Caki2 (cell line): ENCODE data around the gene ITGB3BP. TPM values are rescaled to one million over a fixed set of nuclear protein-coding genes. Genes with fewer than 3 reads are reported as not detected.
"Not testable (repeated sequence)": the region's sequence is repeated elsewhere in the genome, so short reads cannot be mapped to it uniquely, and the experiment has no call there.

ENCODE experiments used
- DNase-seq: peaks from one replicate; pipeline ENCODE4 v3.0.0-alpha.2; 2015; ENCODE audit warnings: low read depth
- in situ Hi-C: cut with HindIII; loops from 2 replicates; pipeline ENCODE4 v1.10.0; 2016; ENCODE audit warnings: low sequenced_read_pairs, low pct_unique_long_range_greater_than_20kb, mixed read lengths
- total RNA-seq: library from RNA; depleted of rRNA; stranded (reverse); fragments of >200 nt; shearing (Covaris generic); gene quantifications from 2 replicates; pipeline ENCODE4 v1.2.3, GENCODE V29; 2014; ENCODE audit warnings: low replicate concordance

ITGB3BP gene
- total RNA-seq, 1 experiment from 2014 or later = 47.5 TPM

GRCh38 chr1:63450416-63450815 lies 72.6 kb downstream of the ITGB3BP start:
- in situ Hi-C loops = no loop called here
- no peak for DNase-seq

GRCh38 chr1:63448731-63449246 lies 74.2 kb downstream of the ITGB3BP start:
- in situ Hi-C loops = no loop called here
- DNase-seq = no peak

DNA sequence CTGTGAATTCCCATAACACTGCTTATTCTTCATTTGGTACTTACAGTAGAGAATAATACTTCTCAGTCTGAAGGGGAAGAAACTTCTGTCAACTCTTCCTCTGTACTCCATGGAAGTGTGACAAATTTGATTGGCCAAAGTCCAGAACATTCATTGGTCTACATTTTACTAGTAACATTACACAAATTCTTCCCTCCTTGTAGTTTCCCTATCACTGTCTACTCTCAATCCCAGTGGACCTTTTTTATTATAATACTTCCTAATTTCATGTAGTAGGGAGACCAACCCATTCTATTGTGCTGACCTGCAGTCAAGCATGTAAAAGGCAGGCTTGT lies 80.9 kb downstream of the ITGB3BP start:
- in situ Hi-C loops = no loop called here
- DNase-seq = no peak

DNA sequence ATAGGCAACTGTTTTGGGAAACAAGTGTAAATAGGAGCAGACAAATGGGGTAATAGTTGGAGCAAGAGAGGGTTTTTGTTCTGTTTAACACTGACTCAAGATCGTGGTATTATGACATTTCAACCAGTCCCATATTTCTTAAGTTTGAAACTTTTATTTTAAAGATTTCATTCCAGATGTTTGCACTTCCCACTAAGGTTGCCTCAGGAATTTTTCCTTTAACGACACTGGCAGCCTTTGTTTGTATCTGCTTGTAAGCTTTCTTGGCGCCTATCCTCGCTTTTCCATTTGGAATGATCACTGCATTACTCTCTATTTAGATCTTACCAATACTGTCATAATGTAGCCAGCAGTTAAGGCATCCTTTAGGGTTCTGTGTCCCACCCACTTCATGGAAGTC lies 87.9 kb downstream of the ITGB3BP start:
- no peak for DNase-seq
- in situ Hi-C loops = no loop called here

GRCh38 chr1:63429281-63429680 lies 93.7 kb downstream of the ITGB3BP start:
- in situ Hi-C loops = no loop called here
- DNase-seq = no peak

GRCh38 chr1:63428815-63429214 lies 94.2 kb downstream of the ITGB3BP start:
- in situ Hi-C loops = no loop called here
- no peak for DNase-seq

GRCh38 chr1:63423649-63424048 lies 99.4 kb downstream of the ITGB3BP start:
- in situ Hi-C loops = no loop called here
- no peak for DNase-seq

DNA sequence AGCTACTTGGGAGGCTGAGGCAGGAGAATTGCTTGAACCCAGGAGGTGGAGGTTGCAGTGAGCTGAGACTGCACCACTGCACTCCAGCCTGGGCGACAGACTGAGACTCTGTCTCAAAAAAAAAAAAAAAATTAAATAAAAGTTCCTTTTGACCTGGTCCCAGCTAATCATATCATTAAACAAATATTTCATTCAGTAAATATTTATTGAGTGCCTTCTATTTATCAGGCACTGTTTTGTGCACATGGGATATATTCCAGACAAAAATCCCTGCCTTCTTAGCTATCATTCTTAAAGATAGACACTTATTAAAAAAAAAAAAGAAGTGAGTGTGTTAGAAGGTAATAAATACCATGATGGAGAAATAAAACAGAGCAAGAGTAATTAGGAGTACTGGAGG lies 102.3 kb downstream of the ITGB3BP start:
- DNase-seq, in situ Hi-C loops: not testable (repeated sequence)

DNA sequence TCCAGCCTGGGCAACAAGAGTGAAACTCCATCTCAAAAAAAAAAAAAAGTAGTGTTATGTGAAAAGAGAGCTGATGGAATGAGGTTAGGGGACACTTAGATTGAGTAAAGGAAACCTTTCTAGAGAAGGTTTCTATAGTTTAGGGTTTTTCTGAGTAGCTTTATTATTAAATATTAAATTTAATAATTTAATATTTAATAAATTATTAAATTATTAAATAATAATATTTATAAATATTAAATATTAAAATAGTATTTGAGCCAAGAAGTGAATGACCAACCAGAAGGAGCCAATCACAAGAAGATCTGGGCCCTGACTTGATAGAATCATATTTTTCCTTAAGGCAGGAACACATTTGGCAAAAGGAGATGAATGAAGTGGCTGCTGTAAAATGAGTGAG lies 104.9 kb downstream of the ITGB3BP start:
- DNase-seq = no peak
- in situ Hi-C loops = no loop called here

DNA sequence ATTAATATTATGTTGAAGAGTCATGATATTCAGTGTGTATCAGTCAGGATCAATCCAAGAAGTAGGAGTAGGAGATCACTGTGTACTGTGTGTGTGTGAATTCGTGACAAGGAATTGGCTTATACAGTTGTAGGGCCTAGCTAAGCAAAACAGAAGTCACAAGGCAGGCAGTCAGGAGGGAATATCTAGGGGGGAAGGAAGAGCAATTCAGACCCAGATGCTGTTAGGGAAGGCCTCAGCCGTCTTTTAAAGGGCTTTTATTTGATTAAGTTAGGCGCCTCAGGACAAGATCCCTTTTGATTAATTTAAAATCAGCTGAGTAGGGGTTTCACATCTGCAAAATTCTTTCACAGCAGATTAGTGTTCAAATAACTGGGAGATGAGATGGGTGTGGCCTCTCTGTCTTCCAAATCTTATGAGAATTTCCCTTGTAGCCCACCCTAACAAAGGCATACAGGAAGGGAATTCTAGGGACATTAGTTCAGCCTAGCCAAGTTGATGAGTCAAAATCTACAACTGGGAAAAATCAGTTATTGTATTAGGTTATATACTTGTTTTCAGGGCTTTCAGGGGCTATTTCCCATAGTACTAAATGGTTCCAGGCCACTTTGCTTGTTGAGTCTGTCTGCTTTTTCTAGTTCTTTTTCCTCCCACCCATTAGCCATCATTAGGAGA lies 108.2 kb downstream of the ITGB3BP start:
- no peak for DNase-seq
- in situ Hi-C loops = no loop called here

DNA sequence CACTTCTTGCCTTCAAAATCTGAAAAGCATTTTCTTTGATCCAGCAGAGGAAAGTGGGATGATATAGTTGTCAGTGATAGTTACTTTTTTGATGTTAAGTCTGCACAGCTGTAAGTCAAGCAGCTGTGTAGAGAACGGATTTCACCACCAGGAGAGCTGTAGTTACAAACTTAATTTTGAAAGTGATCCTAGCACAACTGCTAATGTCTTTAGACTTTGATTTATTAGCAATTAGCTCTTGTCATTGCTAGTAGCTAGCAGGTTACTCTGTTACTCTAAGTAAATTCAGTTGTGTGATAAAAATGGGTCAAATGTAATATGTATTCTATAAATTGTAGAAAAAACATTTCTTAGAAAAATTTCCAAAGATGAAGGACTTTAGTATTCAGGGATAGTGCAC lies 109.6 kb downstream of the ITGB3BP start:
- DNase-seq = no peak
- in situ Hi-C loops = no loop called here

DNA sequence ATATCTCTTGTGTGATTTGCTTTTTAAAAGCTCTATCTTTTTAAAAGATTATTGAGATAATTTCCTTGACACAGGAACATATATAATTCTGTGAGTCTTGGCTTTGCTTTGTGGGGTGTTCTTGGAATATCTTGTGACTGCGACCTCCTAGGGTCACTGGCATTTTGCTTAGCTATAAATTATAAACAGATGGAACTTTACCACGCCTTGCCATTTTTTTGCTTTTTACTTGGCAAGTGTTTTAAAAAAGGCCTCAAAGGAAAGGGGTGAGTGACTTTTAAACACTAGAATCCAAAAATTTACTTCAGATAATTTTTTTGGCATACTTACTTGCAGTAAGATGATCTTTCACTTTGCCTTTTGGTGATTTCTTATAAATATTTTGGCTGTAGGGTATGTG lies 112.0 kb downstream of the ITGB3BP start:
- no peak for DNase-seq
- in situ Hi-C loops = no loop called here

DNA sequence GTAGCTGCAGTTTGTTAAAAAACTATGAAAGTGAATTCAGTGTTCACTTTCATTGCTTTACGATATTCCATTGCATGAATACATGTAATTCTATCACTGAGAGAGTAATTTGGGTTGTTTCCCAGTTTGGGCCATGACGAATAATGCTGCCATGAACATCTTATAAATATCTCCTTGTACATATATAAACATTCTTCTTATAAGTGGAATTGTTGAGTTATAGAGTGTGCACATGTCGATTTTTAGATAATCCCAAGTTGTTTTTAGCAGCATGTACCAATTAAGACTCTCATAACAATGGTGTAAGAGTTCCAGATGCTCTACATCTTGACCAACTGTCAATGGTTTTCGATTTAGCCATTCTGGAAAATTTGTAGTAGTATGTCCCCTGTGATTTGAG lies 114.7 kb downstream of the ITGB3BP start:
- DNase-seq = no peak
- in situ Hi-C loops = no loop called here

- DNase-seq = no peak
- in situ Hi-C loops = no loop called here
Observed at GRCh38 chr1:63407002-63407401, 116.0 kb downstream of the ITGB3BP start.

DNA sequence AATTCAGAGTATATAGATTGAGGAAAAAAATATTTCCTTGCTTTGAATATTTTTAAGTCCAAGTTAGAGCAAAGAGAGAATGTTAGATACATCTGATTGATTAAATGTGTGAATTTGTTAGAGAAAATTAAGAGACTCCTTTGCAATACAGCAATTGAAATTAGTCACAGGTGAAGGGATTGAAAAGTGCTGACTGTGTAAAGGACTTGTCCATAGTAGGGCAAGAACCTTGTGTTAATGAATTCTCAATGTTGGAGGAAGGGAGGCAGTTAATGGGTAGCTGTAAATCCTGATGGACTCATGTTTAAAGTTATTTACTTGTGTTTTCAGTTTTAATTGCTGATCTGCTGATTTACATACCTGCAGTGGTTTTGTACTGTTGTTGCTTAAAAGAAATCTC lies 117.0 kb downstream of the ITGB3BP start:
- no peak for DNase-seq
- in situ Hi-C loops = no loop called here

GRCh38 chr1:63405021-63405420 lies 118.0 kb downstream of the ITGB3BP start:
- no peak for DNase-seq
- in situ Hi-C loops = no loop called here

GRCh38 chr1:63403386-63403785 lies 119.6 kb downstream of the ITGB3BP start:
- in situ Hi-C loops = no loop called here

DNA sequence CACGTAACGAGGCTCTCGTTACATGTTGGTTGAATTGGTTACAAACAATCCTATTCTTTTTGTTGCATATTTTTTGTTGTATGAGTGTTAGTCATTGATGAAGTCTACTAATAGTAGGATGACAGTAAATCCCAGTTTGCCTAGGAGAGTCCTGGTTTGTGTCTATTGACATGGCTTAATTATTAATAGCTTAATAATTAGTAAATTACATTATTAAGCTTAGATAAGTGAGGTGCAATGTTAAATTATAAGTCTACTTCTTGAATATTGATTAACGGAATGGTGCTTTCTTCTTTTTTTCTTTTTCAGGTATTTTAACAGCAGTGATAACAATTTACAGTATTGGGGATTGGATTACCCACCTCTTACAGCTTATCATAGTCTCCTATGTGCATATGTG lies 121.1 kb downstream of the ITGB3BP start:
- in situ Hi-C loops = no loop called here
- no peak for DNase-seq

More at GRCh38 chr1:63403386-63403785, 119.6 kb downstream of the ITGB3BP start:
- no peak for DNase-seq
